Measurements from ENCODE around the gene UIMC1.
"Not testable (repeated sequence)": the region's sequence is repeated elsewhere in the genome, so short reads cannot be mapped to it uniquely, and the experiment has no call there.

Gene UIMC1

DNA sequence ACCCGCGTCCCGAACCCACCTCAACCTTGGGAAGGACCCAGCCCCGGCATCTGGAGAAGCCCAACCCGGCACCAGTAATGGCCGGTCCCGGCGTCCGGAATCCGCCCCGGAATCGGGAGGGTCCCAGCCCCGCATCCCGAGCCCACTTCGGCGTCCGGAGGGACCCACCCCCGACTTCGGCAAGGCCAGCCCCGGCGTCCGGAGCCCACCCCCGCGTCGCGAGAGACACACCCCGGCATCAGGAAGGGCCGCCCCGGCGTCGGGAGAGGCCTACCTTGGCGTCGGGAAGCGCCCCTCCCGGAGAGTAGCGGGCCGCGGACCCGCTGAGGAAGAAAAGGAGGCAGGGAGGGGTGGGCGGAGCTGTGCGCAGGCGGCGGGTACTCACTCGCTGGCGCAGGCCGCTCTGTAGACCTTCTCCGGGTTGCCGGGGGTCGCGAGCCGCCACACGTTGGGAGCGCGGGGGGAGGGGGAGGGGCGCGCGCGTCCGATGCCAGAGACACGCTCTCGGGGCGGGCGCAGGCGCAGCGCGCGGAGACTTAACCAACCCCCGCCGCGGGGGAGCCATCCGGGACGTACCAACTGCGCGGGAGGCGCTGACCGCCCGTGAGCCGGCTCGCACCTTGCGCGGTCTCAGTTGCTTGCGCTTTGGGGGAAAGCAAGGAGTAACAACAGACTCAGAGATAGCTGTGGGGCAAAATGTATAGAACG, at the start of gene UIMC1:
Gene UIMC1, minus strand, starts transcription at position 515 of the 708 bp plus-strand sequence. CDS start 24,164 bp downstream, outside the sequence.
- peak; percentile 86 to 89 for DNase-seq (ENCODE audit: low read depth in 2 of 2)

DNA sequence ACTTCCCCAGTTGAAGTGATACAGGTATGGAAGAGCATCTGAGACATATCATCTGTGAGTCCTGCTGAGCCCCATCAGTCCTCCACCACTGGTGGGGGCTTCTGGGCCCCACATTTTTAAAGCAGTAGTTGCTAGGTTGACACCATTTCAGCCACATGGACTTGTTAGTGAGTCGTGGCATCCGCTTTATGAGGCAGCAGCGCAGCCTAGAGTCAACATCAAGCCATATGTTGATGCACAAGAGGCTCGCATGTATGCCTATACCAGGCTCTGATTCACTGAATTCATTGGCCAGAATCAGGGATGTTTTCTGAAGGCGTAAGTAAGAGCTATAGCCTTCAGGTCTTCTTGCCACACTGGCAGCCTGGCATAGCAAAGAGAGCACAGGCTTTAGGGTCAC, 42.7 kb upstream of the UIMC1 start:
- no peak for DNase-seq (ENCODE audit: low read depth in 2 of 2)

DNA sequence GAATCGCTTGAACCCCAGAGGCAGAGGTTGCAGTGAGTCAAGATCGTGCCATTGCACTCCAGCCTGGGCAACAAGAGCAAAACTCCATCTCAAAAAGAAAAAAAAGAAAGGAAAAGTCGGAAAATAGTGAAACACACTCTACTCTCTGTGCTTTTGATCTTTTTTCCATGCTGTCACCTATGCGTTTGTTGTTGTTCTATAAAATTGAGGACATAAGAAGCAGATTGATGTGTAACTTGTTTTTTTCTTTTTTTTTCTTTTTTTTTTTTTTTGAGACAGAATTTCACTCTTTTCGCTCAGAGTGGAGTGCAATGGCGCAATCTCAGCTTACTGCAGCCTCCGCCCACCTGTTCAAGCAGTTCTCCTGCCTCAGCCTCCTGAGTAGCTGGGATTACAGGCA, 42.0 kb upstream of the UIMC1 start:
- not testable (repeated sequence) for DNase-seq (ENCODE audit: low read depth in 2 of 2)

DNA sequence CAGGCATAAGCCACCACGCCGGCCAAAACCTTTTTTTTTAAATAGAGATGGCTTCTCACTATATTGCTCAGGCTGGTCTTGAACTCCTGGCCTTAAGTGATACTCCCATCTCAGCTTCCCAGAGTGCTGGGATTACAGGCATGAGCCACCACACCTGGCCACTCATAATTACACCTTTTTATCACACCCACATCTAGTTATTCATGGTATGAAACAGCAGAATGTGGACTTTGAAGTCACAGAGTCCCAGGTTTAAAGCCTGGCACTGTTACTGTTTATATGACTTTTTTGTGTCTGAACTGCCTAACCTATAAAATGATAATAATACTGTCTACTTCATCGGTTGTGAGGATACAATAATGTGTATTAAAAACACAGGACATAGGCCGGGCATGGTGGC, 39.1 kb upstream of the UIMC1 start:
- DNase-seq (ENCODE audit: low read depth in 2 of 2) = no peak

DNA sequence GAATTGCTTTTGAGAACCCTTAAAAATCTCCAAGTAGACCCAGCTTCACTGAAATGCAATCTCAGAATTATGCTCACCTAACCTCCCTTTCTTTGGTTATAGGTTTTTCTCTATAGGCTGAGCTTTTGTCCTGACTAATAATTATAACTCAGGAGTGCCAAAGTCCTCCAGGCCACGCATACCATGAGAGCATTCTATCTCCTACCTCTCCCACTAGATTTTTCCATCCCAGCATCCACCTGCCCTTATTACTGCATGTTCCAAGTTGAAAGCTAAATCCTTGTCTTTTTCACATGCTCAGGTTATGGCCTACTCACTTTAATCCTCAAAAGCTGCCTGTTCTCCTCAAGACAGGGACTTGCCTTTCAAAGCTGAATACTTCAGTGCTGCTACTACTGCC, 38.1 kb upstream of the UIMC1 start:
- no peak for DNase-seq (ENCODE audit: low read depth in 2 of 2)

DNA sequence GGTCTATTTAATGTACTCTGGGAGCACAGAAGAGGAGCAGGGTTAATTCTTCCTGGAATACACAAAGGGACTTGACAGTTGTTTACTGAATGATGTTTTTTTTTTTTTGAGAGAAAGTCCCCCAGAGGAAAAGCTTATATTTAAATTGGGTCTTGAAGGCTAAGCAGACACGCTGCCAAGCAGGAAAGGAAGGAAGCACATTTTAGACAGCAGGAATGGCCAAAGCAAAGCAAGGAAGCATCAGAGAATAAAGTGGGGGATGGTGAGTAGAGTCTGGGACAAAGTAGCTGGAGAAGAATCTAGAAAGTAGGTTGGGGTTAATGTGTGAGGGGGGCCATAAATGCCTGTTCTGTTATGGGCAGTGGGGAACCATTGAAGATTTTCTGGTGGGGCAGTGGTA, 37.4 kb upstream of the UIMC1 start:
- DNase-seq (ENCODE audit: low read depth in 2 of 2) = no peak

DNA sequence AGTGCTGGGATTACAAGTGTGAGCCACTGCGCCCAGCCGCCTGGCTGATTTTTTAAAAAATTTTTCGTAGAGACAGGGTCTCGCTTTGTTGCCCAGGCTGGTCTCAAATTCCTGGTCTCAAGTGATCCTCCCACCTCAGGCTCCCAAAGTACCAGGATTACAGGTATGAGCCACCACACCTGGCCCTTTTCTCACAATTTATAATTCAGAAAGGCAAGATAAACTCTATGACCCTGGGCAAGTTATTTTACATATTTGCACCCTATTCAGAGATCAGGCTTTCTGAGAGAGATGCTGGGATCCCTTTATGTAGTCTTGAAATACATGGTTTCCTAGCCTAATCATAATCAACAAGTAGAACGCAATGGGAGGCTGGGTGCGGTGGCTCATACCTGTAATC, 36.5 kb upstream of the UIMC1 start:
- DNase-seq (ENCODE audit: low read depth in 2 of 2) = no peak

DNA sequence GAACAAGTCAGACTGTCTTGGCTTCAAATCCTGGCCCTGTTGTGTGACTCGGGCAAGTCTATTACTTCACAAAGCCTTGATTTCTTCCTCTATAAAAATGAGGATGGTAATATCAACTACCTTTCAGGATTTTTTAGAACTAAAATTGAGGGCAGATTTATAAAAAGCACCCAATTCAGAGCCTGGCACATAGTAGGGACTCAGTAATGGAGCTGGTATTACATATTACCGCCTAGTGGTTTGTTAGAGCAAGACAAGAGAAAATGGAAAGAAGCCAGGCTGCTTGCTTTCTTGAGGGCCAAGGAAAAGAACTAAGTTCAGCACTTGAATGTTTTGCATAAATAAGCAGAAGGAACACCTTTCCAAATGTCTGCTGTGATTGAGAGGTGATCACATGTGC, 35.4 kb upstream of the UIMC1 start:
- no peak for DNase-seq (ENCODE audit: low read depth in 2 of 2)

DNA sequence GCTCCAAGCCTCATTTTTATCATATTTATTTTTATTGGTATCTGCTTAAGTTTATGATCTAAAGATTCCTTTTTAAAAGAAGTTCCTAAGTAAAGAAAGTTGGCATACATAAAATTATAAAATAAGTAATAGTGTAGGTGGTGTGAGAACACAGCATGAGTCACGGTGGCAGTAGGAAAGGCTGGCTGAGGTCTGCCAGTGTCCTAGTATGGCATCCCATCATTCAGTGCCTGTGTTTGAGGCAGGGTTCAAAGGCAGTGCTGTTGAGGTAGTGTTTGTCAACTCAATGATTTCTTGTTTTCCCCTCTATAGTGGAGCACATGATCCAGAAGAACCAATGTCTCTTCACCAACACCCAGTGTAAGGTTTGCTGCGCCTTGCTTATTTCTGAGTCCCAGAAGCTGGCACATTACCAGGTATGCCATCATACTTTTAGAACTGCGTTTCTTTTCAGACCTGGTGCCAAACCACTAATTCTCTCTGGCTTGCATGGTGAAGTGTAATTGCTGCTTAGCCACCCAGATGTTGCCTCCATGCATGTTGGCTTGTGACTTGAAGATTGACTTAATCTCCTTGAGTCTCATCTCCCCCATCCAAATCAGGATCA, 34.3 kb upstream of the UIMC1 start:
- no peak for DNase-seq (ENCODE audit: low read depth in 2 of 2)

DNA sequence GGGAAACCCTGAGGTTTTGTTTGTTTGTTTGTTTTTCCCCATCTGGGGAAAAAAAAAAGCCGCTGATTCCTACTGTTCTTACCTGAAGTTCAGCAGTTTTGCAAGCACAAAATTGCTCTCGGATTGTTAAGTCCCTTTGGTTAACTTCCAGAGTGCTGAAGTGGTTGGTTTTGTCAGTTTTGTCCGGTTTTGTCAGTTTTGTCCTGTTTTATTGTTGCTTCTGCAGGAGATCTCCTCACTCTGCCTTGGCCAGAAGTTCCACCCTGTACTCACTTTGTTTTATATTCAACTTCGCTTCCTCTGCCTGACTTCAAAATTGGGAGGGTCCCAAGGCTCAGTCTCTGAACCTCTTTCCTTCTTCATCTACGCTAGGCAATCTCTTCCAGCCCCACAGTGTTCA, 30.3 kb upstream of the UIMC1 start:
- DNase-seq (ENCODE audit: low read depth in 2 of 2) = no peak

DNA sequence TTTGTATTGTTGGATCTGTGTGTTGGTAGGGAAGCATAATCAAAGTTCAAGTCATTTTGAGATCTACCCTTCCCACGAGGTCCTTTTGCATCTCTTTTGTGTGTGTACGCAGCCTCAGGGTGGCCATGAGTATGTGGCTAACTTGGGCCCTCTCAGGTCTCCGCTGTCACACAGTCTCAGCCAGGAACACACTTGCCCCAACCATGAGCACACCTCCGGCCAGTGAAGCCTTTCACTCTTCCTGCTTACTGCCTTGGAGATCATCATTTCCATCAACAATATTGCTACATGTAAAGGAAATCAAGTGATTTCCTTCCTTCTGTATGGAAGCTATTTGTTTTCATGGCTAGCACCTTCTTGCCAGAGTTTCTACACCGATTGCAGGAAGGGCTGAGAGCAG, 29.9 kb upstream of the UIMC1 start:
- DNase-seq (ENCODE audit: low read depth in 2 of 2) = no peak

DNA sequence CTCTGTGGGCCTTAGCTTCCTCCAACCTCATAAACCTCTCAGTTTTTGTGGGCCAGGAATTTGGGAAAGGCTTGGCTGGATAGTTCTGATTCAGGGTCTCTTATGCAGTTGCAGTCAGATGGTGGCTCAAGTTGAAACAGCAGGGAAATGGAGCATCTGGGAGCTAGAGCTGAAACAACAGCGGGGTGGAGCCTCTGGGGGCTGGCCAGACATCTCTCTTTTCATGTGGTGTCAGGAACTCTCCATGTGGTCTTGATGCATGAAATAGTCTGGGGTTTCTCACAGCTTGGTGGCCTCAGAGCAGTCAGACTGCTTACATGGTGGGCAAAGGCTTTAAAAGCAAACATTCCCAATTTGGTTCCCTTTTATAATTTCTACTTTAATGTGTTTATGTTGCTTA, 29.4 kb upstream of the UIMC1 start:
- DNase-seq (ENCODE audit: low read depth in 2 of 2) = no peak

DNA sequence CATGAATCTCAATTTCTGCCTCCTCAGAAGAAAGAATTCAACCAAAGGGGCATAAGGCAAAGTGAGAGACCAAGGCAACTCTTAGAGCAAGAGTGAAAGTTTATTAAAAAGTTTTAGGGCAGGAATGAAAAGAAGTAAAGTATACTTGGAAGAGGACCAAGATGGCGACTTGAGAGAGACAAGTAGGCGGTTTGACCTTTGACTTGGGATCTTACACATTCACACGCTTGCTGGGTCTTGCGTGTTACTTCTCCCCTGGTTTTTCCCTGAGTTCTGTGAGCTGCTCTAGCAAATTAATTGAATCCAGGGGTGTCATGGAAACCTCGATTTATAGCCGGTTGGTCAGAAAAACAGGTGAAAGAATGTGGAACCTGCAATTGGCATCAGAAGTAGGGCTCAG, 22.9 kb upstream of the UIMC1 start:
- DNase-seq (ENCODE audit: low read depth in 2 of 2) = no peak

DNA sequence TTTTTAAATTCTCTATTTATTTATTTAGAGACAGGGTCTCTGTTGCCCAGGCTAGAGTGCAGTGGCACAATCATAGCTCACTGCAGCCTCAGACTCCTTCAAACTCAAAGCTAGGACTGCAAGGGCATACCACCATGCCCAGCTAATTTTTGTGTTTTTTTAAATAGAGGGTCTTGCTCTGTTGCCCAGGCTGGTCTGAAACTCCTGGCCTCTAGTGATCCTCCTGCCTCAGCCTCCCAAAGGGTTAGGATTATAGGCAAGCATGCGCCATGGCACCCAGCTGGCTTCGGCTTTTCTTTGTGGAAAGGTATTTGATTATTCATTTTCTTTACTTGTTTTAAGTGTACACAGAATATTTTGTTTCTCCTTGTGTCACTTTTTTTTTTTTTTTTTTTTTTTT, 21.1 kb upstream of the UIMC1 start:
- DNase-seq (ENCODE audit: low read depth in 2 of 2) = no peak

DNA sequence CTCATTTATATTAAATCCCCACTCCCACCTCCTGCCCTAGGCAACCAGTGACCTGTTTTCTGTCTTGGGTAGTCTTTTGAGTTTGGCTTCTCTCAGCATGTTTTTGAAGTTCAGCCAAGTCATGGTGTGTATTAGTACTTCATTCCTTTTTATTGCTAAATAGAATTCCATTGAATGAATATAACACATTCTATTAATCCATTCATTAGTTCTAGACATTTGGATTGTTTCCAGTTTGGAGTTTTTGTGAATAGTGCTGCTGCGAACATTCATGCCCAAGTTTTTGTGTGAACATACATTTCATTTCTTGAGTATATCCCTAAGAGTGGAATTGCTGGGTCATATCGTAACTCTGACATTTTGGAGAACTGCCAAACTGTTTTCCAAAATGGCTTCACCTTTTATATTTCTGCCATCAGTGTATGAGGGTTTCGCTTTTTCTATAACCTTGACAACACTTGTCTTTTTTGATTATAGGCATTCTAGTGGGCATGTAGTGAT, 18.6 kb upstream of the UIMC1 start:
- DNase-seq (ENCODE audit: low read depth in 2 of 2) = no peak

DNA sequence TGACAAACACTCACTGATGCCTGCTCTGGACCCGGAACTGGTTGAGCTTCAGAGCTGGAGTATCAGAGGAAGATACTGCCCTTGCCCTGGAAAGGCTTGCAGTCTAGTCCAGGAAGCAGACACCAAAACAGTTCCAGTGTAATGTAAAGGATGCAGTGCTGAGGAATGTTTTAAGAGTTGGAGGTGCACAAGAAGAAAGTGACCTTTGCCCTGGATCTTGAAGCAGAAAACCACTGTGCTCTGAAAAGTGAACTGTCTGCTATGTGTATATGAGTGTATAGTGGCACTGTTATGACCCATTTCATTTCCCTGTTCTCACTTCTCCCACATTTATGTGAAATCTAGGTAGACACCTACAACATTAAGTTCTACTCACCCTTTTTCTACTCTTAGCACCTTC, 18.0 kb upstream of the UIMC1 start:
- DNase-seq (ENCODE audit: low read depth in 2 of 2) = no peak

DNA sequence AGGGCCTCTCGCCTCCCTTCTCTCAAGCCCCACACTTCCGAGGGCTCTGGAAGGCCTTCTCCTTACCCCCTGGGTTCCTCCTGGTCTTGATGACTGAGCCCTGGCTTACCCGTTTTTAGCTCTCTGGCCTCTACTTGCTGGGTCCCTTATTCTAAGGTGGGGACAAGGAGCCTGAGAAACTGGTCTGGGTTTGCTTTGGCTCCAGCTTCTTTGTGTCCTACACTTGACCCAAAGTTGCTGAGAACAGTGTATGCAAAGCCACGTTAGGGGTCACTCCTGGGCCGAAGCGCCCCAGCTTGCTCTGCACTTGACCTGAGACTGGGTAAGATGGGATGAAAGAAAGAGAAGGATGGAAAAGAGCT, 16.7 kb upstream of the UIMC1 start:
- peak in 1 of 2 experiments; percentile 1 for DNase-seq (ENCODE audit: low read depth in 2 of 2)

DNA sequence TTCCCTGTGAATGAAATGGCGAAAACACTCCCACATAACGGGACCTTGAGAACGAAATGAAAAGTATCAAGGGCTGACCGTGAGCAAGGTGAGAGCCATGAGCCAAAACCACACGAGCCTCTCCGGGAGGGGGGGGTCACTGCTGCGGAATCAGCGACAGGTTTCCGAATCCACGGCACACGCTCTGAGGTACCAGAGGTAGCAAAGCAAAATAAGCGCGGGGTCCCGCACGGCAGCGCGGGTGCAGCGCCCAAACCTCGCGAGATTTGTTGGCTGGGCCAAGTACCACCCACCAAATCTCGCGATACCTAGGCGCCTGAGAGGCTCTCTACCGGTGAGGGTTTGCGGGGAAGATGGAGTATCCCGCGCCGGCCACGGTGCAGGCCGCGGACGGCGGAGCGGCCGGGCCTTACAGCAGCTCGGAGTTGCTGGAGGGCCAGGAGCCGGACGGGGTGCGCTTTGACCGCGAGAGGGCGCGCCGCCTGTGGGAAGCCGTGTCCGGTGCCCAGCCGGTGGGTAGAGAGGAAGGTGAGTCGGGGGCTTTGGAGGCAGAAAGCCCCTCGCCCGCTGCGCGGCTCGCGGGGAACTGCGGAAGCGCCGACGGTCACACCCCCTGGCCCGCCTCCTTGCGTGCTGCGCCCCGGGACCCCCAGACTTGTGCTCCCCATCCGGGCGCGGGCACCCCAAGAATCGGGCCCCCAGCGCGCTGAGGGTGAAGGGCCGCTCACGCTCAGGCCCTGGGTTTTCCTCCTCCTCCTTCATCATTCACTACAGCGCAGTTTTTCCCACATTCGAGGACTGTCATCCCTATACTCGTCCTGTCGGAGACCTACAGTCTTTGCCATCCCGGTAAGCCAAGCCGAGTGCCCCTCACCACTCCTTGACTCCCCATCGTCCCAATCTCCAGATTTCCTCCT, 16.1 kb upstream of the UIMC1 start, which contains the start of gene ZNF346:
Gene ZNF346, plus strand, starts transcription at position 311 of the 917 bp plus-strand sequence. Its CDS starts 43 bp downstream, at position 354.
- peak; percentile 79 to 91 for DNase-seq (ENCODE audit: low read depth in 2 of 2)

DNA sequence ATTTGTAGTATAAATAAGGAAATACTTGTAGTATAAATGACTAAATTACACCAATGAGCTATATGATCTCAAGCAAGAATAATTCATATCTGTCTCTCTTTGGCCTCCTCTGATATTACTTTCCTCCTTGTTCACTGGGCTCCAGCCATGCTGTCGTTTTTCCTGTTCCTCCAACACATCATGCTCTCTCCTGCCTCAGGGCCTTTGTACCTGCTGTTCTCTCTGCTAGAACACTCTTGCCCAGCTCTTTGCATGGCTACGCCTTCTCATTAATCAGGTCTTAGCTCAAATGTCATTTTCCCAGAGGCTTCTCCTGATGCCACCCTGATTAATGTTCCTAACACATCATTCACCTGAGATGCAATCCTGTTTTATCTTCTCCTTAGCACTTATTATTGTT, 13.5 kb upstream of the UIMC1 start:
- DNase-seq (ENCODE audit: low read depth in 2 of 2) = no peak

DNA sequence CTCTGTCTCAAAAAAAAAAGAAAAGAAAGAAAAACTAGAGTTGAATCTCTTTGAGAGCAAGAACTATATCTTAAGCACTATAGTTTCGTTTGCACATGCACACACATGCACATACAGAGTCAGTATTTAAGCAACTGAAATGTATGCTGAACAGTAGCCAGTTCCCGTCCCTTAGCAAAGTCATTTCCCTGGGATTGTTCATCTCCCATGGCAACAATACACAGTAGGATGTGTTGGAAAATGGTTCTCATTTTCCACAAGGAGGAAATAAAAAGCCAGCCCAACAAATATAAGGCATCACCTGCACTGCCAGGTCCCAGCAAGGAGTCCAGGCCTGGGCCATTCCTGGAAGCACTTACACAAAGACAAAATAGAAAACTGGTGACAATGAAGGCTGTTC, 11.8 kb upstream of the UIMC1 start:
- DNase-seq (ENCODE audit: low read depth in 2 of 2) = no peak

DNA sequence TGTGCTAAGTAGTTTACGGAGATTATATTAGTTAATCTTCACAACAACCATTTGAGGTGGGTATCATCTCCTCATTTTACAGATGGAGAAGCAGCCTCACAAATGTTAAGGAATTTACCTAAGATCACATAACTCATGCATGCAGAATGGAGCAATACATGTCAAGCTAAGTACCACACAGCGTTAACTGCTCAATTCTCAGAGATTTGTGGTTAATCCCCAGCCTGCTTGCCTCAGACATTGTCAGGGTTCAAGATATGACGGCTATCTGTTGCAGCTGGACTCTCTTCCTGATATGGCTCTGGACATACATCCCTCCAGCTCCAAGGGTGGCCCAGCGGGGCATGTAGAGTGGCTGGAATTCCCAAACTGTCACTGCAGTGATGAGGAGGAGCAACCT, 8.6 kb upstream of the UIMC1 start:
- DNase-seq (ENCODE audit: low read depth in 2 of 2) = no peak

DNA sequence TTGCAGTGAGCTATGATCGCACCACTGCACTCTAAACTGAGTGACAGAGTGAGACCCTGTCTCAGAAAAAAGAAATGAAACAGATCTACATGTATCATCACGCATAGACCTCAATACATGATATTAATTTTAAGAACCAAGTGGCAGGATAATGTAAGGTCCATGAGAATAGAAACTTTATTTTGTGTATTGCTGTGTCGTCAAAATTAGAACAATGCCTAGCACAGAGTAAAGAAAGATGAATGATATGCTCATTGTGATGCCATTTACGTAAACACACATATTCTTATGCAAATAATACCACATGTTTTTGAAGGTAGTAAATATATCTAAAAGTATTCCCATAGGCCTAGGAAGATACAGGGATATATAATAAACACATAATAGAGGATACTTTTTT, 3.6 kb upstream of the UIMC1 start:
- no peak for DNase-seq (ENCODE audit: low read depth in 2 of 2)

DNA sequence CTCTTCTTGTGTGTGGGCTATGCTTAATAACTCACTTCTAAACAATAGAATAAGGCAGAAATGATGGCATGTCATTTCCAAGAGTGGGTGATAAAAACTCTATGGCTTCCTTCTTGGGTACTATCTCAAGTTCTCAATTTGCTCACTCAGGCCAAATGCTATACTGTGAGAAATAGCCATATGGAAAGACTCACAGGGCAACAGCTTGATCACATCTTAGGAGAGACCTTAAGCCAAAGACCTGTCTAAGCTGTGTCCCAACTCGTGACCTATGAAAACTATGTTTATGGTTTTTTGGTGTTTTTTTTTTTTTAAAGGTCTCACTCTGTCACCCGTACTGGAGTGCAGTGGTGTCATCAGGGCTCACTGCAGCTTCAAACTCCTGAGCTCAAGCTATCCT, 2.1 kb upstream of the UIMC1 start:
- DNase-seq (ENCODE audit: low read depth in 2 of 2) = no peak
